Stimulated activated CD8-positive, alpha-beta memory T cell treated with anti-CD3 and anti-CD28 coated beads, Interleukin-12 subunit alpha, Interleukin-12 subunit beta, amount 100 ng/mL, for 4 hours (primary cell): ENCODE measurements around the gene FAM89B.

ENCODE experiments used
- DNase-seq: peaks from one replicate; pipeline ENCODE4 v3.0.0-alpha.2; 2020; ENCODE audit warnings: low read depth

Gene FAM89B

GRCh38 chr11:65588199-65589054, 16.1 kb downstream of the FAM89B start:
- no peak for DNase-seq

- DNase-seq, result no peak
Observed at GRCh38 chr11:65589444-65590239, 17.3 kb downstream of the FAM89B start.

- no peak for DNase-seq
Observed at GRCh38 chr11:65590240-65590738, 18.0 kb downstream of the FAM89B start.

GRCh38 chr11:65591939-65592857, 19.9 kb downstream of the FAM89B start:
- no peak for DNase-seq

- no peak for DNase-seq
Observed at GRCh38 chr11:65592858-65593517, 20.6 kb downstream of the FAM89B start.

GRCh38 chr11:65593518-65594414, 21.4 kb downstream of the FAM89B start:
- no peak for DNase-seq

- no peak for DNase-seq
Observed at GRCh38 chr11:65595131-65595530, 22.8 kb downstream of the FAM89B start.

- no peak for DNase-seq
Observed at GRCh38 chr11:65595543-65596281, 23.4 kb downstream of the FAM89B start, which contains the start of gene KCNK7. TSS of gene KCNK7 (minus strand) at chr11:65595800. CDS start at chr11:65595772, 28 bp downstream.

- no peak for DNase-seq
Observed at GRCh38 chr11:65596520-65596919, 24.2 kb downstream of the FAM89B start.

GRCh38 chr11:65598258-65598699, 25.9 kb downstream of the FAM89B start:
- DNase-seq, result no peak

GRCh38 chr11:65599216-65599954, 27.0 kb downstream of the FAM89B start:
- no peak for DNase-seq

GRCh38 chr11:65599955-65600246, 27.6 kb downstream of the FAM89B start:
- DNase-seq, result no peak

- DNase-seq, result no peak
Observed at GRCh38 chr11:65604258-65604657, 31.9 kb downstream of the FAM89B start.

GRCh38 chr11:65606876-65607613, 34.7 kb downstream of the FAM89B start:
- DNase-seq, result no peak

GRCh38 chr11:65607614-65608426, 35.5 kb downstream of the FAM89B start:
- DNase-seq, result no peak

- DNase-seq, result no peak
Observed at GRCh38 chr11:65609229-65609628, 36.9 kb downstream of the FAM89B start.

GRCh38 chr11:65609665-65610064, 37.3 kb downstream of the FAM89B start:
- no peak for DNase-seq
